RCC 7860 (cell line): Measurements from ENCODE around the gene MEX3B.

ENCODE experiments used
- DNase-seq: peaks from one replicate; pipeline ENCODE4 v3.0.0-alpha.2; 2015; ENCODE audit warnings: low spot score
- FAIRE-seq: peaks from 2 replicates; lab custom pipeline; 2012; peaks lifted over from hg19 to GRCh38; lab: Jason Lieb, UNC

MEX3B gene

DNA sequence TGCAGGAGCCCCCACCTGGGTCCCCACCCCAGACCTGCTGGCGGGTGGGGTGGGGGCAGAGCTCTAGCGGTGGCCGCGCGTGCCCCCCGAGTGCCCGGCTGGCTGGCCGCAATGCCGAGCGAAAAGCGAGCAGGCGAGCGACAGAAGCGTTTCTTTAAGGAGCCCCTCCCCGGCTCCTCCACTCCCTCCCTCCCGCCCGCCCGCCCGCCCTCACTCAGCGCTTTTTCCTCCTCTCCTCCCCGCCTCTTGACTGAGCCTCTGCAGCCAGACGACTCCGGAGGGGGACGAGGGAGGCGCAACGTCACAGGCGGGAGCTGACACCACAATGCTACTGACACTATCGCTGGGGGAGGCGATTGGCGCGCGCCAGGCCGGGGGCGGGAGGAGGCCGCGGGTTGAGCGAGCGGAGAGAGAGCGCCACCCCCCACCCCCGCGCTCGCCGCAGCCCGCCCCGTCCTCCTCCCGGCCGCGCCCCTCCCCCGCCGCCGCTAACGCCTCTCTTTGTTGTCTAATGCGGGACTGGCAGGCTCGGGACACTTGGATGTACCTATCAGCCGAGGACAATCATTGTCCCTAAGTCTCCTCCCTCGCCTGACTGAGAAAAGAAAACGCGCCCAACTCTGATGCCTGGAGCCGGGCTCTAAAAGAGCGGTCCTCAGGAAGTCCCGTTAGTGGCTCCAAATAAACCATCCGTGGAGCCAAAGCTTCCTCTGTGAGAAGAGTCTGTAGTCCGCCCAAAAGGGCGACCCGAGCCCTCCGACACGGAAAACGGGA lies at the start of gene MEX3B:
Gene MEX3B, minus strand, starts transcription at position 127 of the 774 bp plus-strand sequence. CDS start 313 bp downstream, outside the sequence.
- FAIRE-seq = no peak
- peak; percentile 94 for DNase-seq

DNA sequence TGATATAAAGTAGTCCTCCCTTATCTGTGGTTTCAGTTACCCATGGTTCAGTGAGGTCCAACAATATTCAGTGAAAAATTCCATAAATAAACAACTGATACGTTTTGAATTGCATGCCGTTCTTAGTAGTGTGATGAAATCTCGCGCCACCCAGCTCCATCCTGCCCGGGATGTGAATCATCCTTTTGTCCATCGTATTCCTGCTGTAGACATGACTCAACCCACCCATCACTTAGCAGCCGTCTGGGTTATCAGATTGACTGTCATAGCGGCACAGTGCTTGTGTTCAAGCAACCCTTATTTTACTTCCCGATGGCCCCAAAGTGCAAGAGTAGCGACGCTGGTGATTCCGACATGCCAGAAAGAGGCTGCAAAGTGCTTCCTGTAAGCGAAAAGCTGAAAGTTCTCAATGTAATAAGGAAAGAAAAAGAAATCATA lies 48.0 kb upstream of the MEX3B start:
- DNase-seq (peak; percentile 79), FAIRE-seq (peak; percentile 68)

DNA sequence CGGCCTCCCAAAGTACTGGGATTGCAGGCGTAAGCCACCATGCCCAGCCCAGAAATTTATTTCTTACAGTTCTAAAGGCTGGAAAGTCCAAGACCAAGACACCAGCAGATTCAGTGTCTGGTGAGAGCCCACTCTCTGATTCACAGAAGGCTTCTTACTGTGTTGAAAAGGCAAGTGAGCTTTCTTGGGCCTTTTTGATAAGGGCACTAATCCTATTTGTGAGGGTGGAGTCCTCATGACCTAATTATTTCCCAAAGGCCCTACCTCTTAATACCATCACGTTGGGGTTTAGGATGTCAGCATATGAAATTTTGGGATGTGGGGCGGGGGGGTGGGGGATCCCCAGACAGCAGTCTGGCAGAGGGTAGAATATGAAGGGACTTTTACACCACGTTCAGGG lies 47.5 kb upstream of the MEX3B start:
- DNase-seq (no peak), FAIRE-seq (no peak)

DNA sequence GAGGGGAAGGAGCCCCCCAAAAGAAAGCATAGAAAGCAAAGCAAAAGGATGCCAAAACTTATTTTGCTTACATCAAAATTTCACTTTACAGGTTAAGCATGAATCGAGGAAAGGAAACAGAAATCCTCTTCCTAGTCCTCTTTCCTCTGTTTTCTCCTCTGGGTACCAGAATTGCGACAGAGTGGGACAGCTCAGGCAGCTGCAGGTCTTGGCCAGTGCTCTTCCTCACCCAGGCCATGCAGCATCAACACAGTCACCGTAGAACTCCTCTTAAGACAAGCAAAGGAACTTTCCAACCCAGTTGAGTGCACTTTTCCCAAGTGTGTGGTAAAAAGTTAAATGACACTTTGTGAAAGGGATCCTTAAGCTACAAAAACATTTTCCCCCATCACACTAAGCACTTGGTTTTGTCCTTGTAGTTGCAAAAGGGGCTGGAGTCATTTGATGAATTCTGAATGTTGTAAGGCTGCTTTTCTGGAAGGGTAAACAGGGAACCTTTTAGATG lies 45.9 kb upstream of the MEX3B start:
- DNase-seq = no peak
- no peak for FAIRE-seq

DNA sequence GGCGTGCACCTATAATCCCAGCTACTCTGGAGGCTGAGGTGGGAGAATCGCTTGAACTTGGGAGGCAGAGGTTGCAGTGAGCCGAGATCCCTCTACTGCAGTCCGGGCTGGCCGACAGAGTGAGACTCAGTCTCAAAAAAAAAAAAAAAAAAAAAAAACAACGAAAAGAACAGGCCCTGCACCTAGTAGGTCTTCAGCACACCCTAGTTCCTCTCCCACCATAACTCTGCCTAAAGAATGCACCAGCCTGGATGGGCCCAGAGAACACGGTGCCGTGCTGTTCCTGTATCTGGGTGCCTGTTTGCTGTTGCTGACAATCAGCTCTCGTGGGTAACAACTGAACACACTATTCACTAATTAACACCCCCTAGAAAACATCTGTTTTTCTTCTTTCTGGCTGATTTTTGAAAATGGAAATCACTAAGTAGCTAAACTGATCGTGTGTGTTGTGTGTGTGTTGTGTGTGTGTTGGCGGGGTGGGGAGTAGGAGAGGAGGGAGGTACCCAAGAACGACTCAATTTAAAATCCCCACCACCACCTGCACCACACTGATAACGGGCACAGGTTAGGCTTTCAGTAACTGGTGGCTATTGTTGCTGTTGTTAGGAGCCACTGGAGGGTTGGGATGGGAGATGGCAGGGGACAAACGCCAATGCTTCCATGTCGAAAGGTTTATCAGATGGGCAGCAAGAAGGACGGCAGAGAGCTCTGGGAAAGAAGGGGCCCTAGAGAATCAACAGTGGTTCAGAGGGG lies 40.6 kb upstream of the MEX3B start:
- FAIRE-seq = no peak
- DNase-seq = no peak

DNA sequence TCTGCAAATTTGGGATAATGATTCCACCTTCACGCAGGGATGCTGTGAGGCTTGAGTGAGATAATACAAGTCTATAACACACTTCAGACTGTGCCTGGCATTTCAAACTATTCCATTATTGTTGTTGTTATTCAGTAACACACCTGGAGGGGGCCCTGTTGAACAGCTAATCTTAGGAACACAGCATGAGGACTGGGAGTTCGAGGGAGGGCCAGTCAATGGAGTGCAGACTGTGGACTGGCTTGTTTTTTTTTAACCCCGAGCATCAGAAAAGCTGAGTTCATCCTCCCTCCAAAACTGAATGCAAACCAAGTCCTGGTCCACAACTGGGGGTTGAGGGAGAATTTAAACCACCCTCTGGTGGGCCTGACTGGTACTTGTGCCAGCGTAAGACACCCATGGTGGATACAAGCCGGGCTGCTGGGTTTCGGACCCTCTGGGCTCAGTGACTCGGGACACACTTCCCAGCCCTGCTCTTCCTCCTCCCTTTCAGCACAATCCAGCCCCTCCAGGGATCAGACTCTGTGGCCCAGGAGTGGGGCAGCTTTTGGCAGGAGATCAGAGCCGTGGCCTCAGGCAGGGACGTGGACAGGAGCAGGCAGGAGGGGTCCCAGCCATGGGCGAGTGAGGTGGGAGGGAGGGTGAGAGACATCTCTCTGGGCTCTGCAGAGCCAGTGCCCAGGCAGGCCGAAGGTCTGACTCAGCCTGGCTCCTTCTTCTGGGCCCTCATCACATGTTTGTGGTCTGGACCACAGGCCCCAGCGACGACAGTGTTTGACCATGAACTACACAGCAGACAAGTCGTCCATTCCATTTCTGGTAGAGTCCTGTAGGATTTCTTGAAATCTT lies 36.3 kb upstream of the MEX3B start:
- DNase-seq = peak; percentile 94
- peak; percentile 89 for FAIRE-seq

DNA sequence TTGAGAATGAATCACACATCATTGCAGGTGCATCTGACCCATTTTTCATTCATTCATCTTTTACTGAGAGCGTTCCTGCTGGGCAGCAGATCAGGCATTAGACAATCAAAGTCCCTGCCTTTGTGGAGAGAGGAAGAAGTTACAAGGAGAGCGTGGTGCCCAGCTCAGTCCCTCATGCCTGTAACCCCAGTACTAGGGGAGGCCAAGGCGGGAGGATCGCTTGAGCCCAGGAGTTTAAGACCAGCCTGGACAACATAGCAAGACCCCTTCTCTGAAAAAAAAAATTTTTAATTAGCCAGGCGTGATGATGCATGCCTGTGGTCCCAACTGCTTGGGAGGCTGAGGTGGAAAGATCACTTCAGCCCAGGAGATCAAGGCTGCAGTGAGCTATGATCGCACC lies 35.0 kb upstream of the MEX3B start:
- FAIRE-seq = no peak
- DNase-seq = no peak

DNA sequence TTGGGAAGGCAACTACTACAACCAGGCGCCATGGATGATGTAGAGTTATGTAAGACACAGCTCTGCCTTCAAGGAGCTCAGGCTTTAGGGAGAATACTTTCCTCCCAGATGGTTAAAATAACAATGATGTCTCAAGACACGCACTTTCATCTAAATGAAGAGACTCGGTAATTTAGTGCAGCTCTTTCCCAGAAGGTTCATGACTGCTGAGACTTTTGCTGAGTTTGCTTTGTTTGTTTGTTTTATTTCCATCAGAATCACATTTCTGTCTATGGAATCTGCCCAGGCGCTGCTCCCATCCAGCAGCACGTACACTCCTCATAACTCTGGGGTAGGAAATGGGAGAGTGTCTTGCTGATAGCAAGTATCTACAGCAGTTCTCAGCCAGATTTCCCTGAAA lies 33.9 kb upstream of the MEX3B start:
- FAIRE-seq = no peak
- DNase-seq = no peak

DNA sequence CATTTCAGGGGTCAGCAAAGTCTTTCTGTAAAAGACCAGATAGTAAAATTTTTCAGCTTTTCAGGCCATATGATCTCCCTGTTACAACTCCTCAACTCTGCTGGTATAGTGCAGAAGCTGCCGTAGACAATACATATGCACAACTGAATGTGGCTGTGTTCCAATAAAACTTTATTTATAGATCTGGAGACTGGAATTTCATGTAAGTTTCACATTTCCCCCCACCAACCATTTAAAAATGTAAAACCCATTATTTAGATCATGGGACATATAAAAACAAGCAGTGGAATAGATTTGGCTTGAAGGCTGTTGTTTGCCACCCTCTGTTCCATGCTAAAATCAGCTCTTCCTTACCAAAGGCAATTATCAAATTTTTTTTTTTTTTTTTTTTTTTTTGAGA lies 28.8 kb upstream of the MEX3B start:
- FAIRE-seq = no peak
- no peak for DNase-seq

DNA sequence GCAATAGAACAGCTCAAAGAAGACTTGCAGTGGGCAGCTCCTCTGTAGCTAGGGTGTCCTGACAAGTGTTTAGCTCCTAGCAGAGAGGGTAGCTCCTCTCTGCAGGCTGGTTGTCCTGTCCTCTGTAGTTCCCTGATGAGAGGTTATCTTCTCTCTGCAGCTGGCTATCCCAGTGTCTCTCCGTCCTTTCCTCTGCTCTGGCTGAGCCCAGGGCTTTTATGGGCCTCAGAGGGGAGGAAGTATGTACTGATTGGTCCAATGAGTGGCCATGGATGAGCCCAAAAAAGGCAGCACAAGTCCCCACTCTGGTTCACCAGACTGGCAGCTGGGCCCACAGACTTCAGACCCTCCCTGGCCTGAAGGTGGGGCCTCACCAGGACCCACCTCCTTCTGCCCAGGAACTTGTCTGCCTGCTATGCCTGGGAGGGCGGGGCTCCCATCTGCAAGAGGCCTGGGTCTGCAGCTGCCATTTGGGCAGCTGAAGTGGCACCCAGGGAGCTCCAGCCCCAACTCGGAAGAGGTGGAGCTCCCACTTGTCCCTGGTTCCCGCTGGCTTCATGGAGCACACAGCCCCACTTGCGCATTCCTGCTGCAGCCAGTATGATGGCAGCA lies 27.2 kb upstream of the MEX3B start:
- no peak for DNase-seq

DNA sequence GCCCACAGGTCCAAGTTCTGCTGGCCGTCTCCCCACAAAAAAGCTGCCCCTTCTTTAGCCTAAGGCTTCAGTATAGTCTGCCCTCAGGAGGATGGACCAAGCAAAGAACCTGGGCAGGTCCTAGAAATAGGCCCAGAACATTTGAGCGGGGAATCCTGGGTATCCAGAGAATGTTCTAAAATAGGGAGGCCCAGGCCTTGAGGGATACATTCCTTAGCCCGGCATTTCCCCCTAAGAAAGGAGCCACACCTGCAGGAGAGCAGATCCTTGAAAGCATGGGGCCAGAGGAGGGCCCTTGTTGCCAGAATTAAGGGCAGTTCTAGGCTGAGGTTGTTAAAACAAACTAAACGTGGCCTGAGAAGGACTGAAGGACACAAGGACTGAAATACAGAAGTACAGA lies 20.6 kb upstream of the MEX3B start:
- no peak for FAIRE-seq
- DNase-seq = no peak

More for the DNA sequence above, 27.2 kb upstream of the MEX3B start:
- FAIRE-seq = no peak

DNA sequence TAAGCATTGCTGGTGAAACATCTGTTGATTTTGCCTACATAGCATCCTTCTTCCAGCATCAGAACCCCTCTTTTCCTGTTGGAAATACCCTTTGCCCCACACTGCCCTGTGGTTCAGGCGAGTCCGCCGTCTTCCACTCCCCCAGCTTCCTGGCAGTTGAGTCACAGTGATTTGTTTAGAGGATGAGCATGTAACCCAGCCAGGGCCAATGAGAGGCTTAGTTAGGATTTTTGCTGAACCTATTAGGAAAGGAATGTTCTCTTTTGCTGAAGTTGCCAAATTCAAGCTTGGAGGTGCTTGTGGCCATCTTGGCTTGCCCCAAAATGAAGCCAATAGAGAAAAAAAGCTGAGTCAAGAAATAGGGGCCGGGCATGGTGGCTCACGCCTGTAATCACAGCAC lies 19.0 kb upstream of the MEX3B start:
- peak; percentile 44 for DNase-seq
- no peak for FAIRE-seq

DNA sequence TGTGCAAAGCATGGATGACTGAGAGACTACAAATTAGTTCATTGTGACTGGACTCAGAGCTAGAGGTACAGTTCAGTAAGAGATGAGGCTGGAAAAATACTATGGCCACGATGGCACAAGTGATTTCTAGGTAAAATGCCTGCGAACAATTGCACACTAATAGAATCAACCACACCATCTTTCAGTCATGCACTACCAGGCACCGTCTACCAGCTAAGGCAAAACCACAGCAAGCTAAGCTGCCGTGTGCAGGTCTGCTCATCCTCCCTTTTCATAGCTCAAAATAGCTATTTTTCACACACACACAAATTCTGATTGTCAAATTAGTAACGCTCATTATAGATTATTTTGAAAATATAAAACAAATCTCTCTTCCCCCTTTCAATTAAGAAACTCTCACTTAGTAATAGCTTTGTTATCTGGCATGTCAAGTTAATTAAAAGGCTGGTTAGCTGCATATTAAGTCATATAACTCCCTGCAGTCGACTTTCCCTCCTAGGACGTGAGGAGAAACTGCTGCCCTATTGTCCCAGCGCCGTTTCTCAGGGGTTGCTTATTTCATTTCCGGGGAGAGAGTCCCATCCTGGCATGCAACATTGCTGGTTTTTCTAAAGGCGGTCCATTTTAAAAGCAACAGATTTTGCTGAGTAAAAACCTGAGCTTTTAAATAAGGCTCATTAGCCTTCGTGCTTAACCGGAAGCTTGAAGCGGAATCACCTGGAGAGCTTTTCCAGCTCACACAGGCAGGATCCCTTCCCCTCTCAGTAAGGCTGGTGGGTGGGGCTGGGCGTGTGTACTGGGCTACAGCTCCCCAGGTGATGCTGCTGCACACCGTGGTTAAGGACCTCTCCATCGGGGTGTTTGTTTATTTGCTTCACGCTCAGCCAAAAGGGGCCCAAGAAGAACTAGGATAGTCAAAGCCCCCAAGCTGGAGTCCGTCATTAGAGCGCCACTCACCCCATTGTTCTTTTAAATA lies 16.9 kb upstream of the MEX3B start:
- no peak for DNase-seq
- no peak for FAIRE-seq

DNA sequence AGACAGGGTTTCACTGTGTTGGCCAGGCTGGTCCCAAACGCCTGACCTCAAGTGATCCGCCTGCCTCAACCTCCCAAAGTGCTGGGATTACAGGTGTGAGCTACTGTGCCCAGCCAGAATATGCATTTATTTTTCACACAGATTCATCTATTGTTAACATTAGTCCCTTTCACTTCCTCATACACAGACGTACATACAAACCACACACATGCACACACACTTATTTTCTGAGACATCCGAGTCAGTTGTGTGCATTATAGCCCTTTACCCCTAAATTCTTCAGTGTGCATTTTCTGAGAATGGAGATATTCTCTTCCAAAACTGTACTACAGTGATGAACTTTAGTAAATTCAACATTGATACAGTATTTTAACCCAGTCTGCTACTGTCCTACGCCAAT lies 15.0 kb upstream of the MEX3B start:
- FAIRE-seq (no peak), DNase-seq (no peak)

DNA sequence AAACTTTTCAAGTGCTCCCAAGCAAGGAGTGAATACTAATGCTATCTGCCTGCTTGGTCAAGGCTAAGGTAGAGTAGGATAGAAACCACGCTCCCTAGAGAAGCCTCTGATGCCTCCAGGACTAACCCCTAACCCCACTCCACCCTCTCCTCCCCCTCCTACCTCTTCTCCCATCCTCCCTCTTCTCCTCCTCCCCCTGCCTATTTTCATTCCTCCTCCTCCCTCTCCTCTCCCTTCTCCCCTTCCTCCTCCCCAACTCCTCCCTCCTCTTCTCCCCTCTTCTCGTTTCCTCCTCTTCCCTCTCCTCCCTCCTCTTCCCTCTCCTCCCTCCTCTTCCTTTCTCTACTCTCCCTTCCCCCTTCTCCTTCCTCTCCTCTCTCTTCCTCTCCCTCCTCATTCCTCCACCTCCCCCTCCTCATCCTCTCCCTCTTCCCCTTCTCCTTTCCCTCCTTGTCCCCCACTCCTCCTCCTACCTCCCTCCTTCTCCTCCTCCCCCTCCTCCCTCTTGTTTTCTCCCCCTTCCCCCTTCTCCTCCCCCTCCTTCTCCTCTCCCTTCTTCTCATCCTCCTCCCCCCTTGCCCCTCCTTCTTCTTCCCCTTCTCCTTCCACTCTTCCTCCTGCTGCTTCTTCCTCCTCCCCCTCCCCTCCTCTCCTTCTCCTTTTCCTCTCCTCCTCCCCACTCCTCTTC lies 12.8 kb upstream of the MEX3B start:
- FAIRE-seq = no peak
- no peak for DNase-seq

DNA sequence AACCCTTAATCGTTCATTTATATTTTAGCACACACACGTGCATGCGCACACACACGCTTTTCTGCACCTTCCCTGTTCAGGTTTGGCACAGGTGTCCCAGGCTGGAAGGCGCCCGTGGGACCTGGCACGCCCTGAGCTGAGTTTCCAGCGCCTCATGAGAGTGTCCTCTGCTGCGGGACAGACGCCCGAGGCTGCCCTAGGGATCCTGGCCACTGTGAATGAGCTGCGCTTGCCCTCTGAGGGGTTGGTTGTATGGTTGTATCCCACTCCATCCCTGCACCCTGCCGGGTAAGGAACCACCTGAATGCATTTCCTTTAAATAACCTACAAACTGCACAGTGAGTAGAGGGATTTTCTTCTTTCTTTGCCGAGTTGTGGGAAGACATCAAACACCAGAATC lies 12.2 kb upstream of the MEX3B start:
- FAIRE-seq (no peak), DNase-seq (no peak)

DNA sequence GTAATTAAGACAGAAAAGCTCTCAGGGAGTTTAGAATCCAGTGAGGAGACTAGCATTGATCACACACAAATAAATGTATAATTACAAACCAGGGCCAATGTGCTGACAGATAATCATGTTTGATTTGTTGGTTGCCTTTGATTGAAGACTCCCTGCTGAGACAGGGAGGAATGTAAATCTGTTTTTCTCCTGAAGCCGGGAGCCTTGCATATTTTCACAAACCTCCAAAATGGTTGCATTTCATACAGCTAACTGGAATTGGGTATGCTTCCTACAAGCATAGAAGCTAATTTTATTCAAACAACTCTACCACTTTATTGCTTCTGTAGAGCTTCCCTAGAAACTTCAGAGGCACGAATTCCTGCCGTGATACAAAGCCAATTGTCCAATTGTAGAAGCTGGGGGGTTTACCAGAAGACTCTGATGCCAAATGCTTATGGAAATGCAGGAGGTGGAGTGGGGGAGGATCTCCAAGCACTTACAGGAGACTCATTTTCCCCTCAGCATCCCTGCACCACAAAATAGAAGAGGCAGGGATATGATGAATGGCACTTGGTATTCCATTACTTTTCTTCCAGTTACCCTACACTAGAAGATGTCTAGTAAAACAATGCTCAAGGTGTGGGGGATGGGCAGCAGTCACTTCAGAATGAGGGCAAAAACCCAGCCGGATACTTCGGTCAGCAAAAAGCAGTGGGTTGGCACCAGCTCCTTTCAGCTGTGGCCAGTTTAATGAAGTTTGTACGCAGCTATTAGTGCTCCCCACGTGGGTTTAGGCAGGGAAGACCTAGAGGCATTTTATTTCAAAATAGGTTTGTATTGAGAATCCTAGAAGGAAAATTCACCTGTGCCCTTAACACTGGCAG lies 11.4 kb upstream of the MEX3B start:
- no peak for FAIRE-seq

DNA sequence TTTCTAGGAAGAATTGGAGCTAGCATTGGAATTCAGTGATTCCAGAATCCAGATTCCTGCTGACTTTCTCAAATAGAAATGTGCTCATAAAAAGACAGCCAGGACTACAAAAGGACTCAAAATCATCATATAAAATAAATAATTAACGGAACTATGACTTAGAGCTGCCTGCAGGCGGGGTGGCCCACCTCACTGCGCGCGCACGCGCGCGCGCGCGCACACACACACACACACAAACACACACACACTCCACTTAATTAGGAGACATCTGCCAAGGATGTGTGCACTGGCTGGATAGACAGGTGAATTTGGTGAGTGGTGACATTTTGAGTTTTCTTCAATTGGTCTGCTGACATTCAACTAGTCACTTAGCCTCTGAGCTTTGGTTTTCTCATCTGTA lies 6.9 kb upstream of the MEX3B start:
- FAIRE-seq = no peak

More for the DNA sequence above, 11.4 kb upstream of the MEX3B start:
- no peak for DNase-seq

More for the DNA sequence above, 6.9 kb upstream of the MEX3B start:
- DNase-seq = no peak
